Measurements from ENCODE around the gene SLC15A5.

- TF ChIP-seq EZH2phosphoT487 (conservative IDR thresholded peaks at IDR 0.05; ENCODE audit: low read length): no peak
- no peak for TF ChIP-seq CTCF (IDR thresholded peaks at IDR 0.05; ENCODE audit: insufficient read depth, low read length, poor library complexity, severe bottlenecking)
Observed at GRCh38 chr12:16324272-16324671, 46.8 kb upstream of the SLC15A5 start.
